HepG2 (cell line): ENCODE data around the gene IGIP. TPM values are rescaled to one million over a fixed set of nuclear protein-coding genes. Genes with fewer than 3 reads are reported as not detected.

Experiments used
- ATAC-seq: fragments of 200-7000 bp; cut with Tn5 transposase; 3 replicates; pipeline ENCODE4 v1.9.1; 2020; ENCODE audit warnings: mild to moderate bottlenecking, moderate library complexity
- BruUV-seq: library from RNA; stranded (reverse); fragments of 400-500 nt; replicated peaks from 2 replicates; lab custom pipeline; 2021; lab: Mats Ljungman, UMichigan
- CTCF ChIA-PET: fragments of 300-600 bp; formaldehyde crosslinking; extraction: SDS; loops from one replicate; lab custom pipeline; 2021; ENCODE audit warnings: low total read pairs, inconsistent platforms, low intra/inter-chr PET ratio; lab: Yijun Ruan, JAX
- POLR2A ChIA-PET: fragments of 350-600 bp; sonication (Branson Sonifier 250); formaldehyde crosslinking; loops from one replicate; lab custom pipeline; 2020; ENCODE audit warnings: antibody characterized with exemption, inconsistent platforms; lab: Yijun Ruan, JAX
- DNase-seq: peaks from one replicate; pipeline ENCODE4 v3.0.0-alpha.2; 2015; ENCODE audit warnings: low spot score
- FAIRE-seq: peaks from 3 replicates; lab custom pipeline; 2011; peaks lifted over from hg19 to GRCh38; lab: Jason Lieb, UNC
- H2AFZ ChIP-seq: one replicate; pipeline ENCODE4 v1.6.1; 2011; ENCODE audit warnings: low read length, inconsistent platforms
- H3K27ac ChIP-seq: fragments of 300-600 bp; 3 replicates; pipeline ENCODE4 v1.8.0; 2011; ENCODE audit warnings: mixed run types, mild to moderate bottlenecking, mixed read lengths, low read length, inconsistent platforms; ENCODE audit not compliant: insufficient read depth; ENCODE audit errors: extremely low read length
- H3K27me3 ChIP-seq, 2 experiments: fragments of 200-600 bp in 1 of 2; 2 replicates in 1 of 2; 3 replicates in 1 of 2; pipeline versions ENCODE4 v1.6.0 to v1.8.0; 2011; ENCODE audit warnings: low read length in 2 of 2, mild to moderate bottlenecking in 2 of 2, moderate library complexity in 2 of 2, inconsistent platforms in 1 of 2; ENCODE audit not compliant: insufficient read depth in 2 of 2, control insufficient read depth in 1 of 2
- H3K36me3 ChIP-seq, 2 experiments: fragments of 200-600 bp in 1 of 2; replicated peaks in 1 of 2; 2 replicates in 1 of 2; 3 replicates in 1 of 2; pipeline versions ENCODE4 v1.5.1 to v1.8.0; 2011; ENCODE audit warnings: low read length in 2 of 2, inconsistent platforms in 1 of 2; ENCODE audit not compliant: insufficient read depth in 2 of 2, control insufficient read depth in 1 of 2
- H3K4me1 ChIP-seq: 2 replicates; pipeline ENCODE4 v1.5.1; 2012; ENCODE audit warnings: low read length, inconsistent platforms; ENCODE audit not compliant: insufficient read depth
- H3K4me2 ChIP-seq: 2 replicates; pipeline ENCODE4 v1.6.0; 2011; ENCODE audit warnings: low read depth, low read length, inconsistent platforms
- H3K4me3 ChIP-seq, 3 experiments: fragments of 200-600 bp in 1 of 3; sonication (generic), shearing (Covaris generic) in 1 of 3; replicated peaks in 1 of 3; 2 replicates each; pipeline ENCODE4 v1.5.1; 2011 to 2016; ENCODE audit warnings: low read length in 3 of 3, inconsistent platforms in 2 of 3, low read depth in 2 of 3, mild to moderate bottlenecking in 2 of 3, control low read depth in 1 of 3, mixed read lengths in 1 of 3; ENCODE audit not compliant: insufficient read depth in 1 of 3
- H3K79me2 ChIP-seq: one replicate; pipeline ENCODE4 v1.6.1; 2011; ENCODE audit warnings: low read length, inconsistent platforms; ENCODE audit not compliant: insufficient read depth
- H3K9ac ChIP-seq: 2 replicates; pipeline ENCODE4 v1.6.0; 2011; ENCODE audit warnings: mild to moderate bottlenecking, low read depth, low read length, inconsistent platforms; ENCODE audit not compliant: insufficient read depth
- H3K9me3 ChIP-seq: 2 replicates; pipeline ENCODE4 v1.5.1; 2012; ENCODE audit warnings: mild to moderate bottlenecking, low read length
- H4K20me1 ChIP-seq: 2 replicates; pipeline ENCODE4 v1.6.0; 2011; ENCODE audit warnings: inconsistent platforms, mild to moderate bottlenecking, low read length, moderate library complexity; ENCODE audit not compliant: insufficient read depth
- CHD4 ChIP-seq: fragments of 200-600 bp; sonication (generic); IDR thresholded peaks from 2 replicates; pipeline ENCODE4 v1.7.0; 2017; ENCODE audit warnings: mild to moderate bottlenecking, low read length, borderline replicate concordance
- GLMP ChIP-seq: sonication (generic); formaldehyde crosslinking; IDR thresholded peaks from 2 replicates; pipeline ENCODE4 v1.9.0; 2021; ENCODE audit warnings: missing genetic modification reagents, mild to moderate bottlenecking, borderline replicate concordance
- KLF12 ChIP-seq: sonication (generic); formaldehyde crosslinking; IDR thresholded peaks from 2 replicates; pipeline ENCODE4 v1.4.0; 2020; ENCODE audit warnings: missing genetic modification reagents, borderline replicate concordance
- NFRKB ChIP-seq: fragments of 450-650 bp; IDR thresholded peaks from 2 replicates; pipeline ENCODE4 v1.6.1; 2017
- NR2C2 ChIP-seq: sonication (generic); formaldehyde crosslinking; IDR thresholded peaks from 2 replicates; pipeline ENCODE4 v1.4.0; 2020; ENCODE audit warnings: missing genetic modification reagents, mild to moderate bottlenecking, moderate library complexity, borderline replicate concordance
- RBFOX2 ChIP-seq: fragments of 200-400 bp; formaldehyde crosslinking; IDR thresholded peaks from 2 replicates; pipeline ENCODE4 v1.6.1; 2017; ENCODE audit warnings: low read depth, mild to moderate bottlenecking, low read length
- STAT5B ChIP-seq: sonication (generic); formaldehyde crosslinking; IDR thresholded peaks from 2 replicates; pipeline ENCODE4 v1.4.0; 2020; ENCODE audit warnings: missing genetic modification reagents
- SUZ12 ChIP-seq: fragments of 150-350 bp; IDR thresholded peaks from 2 replicates; pipeline ENCODE4 v1.6.1; 2014; ENCODE audit warnings: low read depth, low read length
- YEATS2 ChIP-seq: sonication (generic); formaldehyde crosslinking; IDR thresholded peaks from 2 replicates; pipeline ENCODE4 v1.4.0; 2020; ENCODE audit warnings: missing genetic modification reagents, borderline replicate concordance
- ZNF460 ChIP-seq: sonication (generic); formaldehyde crosslinking; IDR thresholded peaks from 2 replicates; pipeline ENCODE4 v1.5.1; 2020; ENCODE audit warnings: missing genetic modification reagents, mild to moderate bottlenecking, borderline replicate concordance
- ZNF503 ChIP-seq: sonication (generic); formaldehyde crosslinking; IDR thresholded peaks from 2 replicates; pipeline ENCODE4 v1.4.0; 2020; ENCODE audit warnings: missing genetic modification reagents
- ZNF512 ChIP-seq: sonication (generic); formaldehyde crosslinking; IDR thresholded peaks from 2 replicates; pipeline ENCODE4 v1.4.0; 2020; ENCODE audit warnings: mild to moderate bottlenecking, missing genetic modification reagents
- ZNF619 ChIP-seq: sonication (generic); formaldehyde crosslinking; IDR thresholded peaks from 2 replicates; pipeline ENCODE4 v1.4.0; 2020; ENCODE audit warnings: mild to moderate bottlenecking, missing genetic modification reagents
- ZNF883 ChIP-seq: sonication (generic); formaldehyde crosslinking; IDR thresholded peaks from 2 replicates; pipeline ENCODE4 v1.5.1; 2020; ENCODE audit warnings: mild to moderate bottlenecking, missing genetic modification reagents; ENCODE audit errors: not compliant biosample characterization
- ZSCAN22 ChIP-seq: sonication (generic); formaldehyde crosslinking; IDR thresholded peaks from 2 replicates; pipeline ENCODE4 v1.4.0; 2020; ENCODE audit warnings: mild to moderate bottlenecking, missing genetic modification reagents
- ZZZ3 ChIP-seq: sonication (generic); formaldehyde crosslinking; IDR thresholded peaks from 2 replicates; pipeline ENCODE4 v1.4.0; 2020; ENCODE audit warnings: missing genetic modification reagents, mild to moderate bottlenecking, borderline replicate concordance
- WGBS: methylation state at CpG from one replicate; pipeline ENCODE4 v1.1.6; 2017; ENCODE audit warnings: low lambda C conversion rate; 5-methylcytosine and 5-hydroxymethylcytosine counted together
- in situ Hi-C: cut with HindIII; loops from 2 replicates; pipeline ENCODE4 v1.10.0; 2017; ENCODE audit warnings: low pct_unique_long_range_greater_than_20kb; ENCODE audit not compliant: extremely low pct_ligation_motif_present
- intact Hi-C: fragments of 100-400 bp; cut with micrococcal nuclease; formaldehyde crosslinking; loops from one replicate; pipeline ENCODE4 v1.10.0; 2022; ENCODE audit not compliant: unreplicated experiment
- polyA plus RNA-seq, 8 experiments: library from polyadenylated mRNA; depleted of rRNA in 3 of 8; stranded (reverse) in 7 of 8; unstranded in 1 of 8; fragments of >200 nt; fragmentation: Illumina TruSeq in 4 of 8; extraction: Trizol in 4 of 8; gene quantifications; 2 replicates each; pipeline versions ENCODE4 v1.2.1 to v1.2.3, GENCODE V29; 2011 to 2016; ENCODE audit warnings: low read depth in 4 of 8, missing spikeins in 1 of 8, mixed read lengths in 1 of 8; ENCODE audit not compliant: insufficient read depth in 1 of 8
- total RNA-seq, 5 experiments: library from RNA; depleted of rRNA; stranded (reverse); fragments of >200 nt; fragmentation: Illumina TruSeq; extraction: Trizol; gene quantifications; 2 replicates each; pipeline ENCODE4 v1.2.3, GENCODE V29; 2016; ENCODE audit warnings: low read depth in 1 of 5

The IGIP gene
- total and polyA plus RNA-seq, 2 of the 13 experiments (the other 11 are each of a cell fraction or from before 2014, with no cell fraction given): 1.7 to 2.1 TPM

- Histone ChIP-seq H3K4me1 (peaks cover 36% of the 10 kb centered on the region), H3K79me2 (no peaks in the 10 kb centered on the region), H3K4me3 (no peak overlapping the region), H3K27me3 (no peaks in the 10 kb centered on the region), H3K9ac (no peak overlapping the region), H3K4me2 (no peak overlapping the region), H3K9me3 (no peaks in the 10 kb centered on the region), H2AFZ (no peak overlapping the region), H3K36me3 (no peaks in the 10 kb centered on the region), H3K27ac (no peak overlapping the region), H4K20me1 (no peaks in the 10 kb centered on the region)
- DNase-seq: no peak
- FAIRE-seq: no peak
- ChIA-PET POLR2A (no interaction called here), CTCF (no interaction called here)
- WGBS: 100% methylated on average over 2 of the region's 2 CpGs
- TF ChIP-seq SUZ12 (no peak), YEATS2 (CRISPR knock-in tag) (no peak), NR2C2 (CRISPR knock-in tag) (no peak), ZNF619 (CRISPR knock-in tag) (no peak), ZNF460 (CRISPR knock-in tag) (no peak), ZSCAN22 (CRISPR knock-in tag) (no peak), ZZZ3 (CRISPR knock-in tag) (no peak), CHD4 (no peak)
- no TSS peak for BruUV-seq
- no peak for ATAC-seq
- in situ Hi-C loops: no loop called here
- intact Hi-C loops: no loop called here
Observed at GRCh38 chr5:140168371-140168770, 42.6 kb downstream of the IGIP start.

GRCh38 chr5:140169410-140169809 lies 43.7 kb downstream of the IGIP start:
- Histone ChIP-seq H2AFZ (no peak overlapping the region), H3K4me2 (no peak overlapping the region), H4K20me1 (no peaks in the 10 kb centered on the region), H3K27ac (no peak overlapping the region), H3K9ac (no peak overlapping the region), H3K4me3 (no peak overlapping the region), H3K79me2 (no peaks in the 10 kb centered on the region), H3K9me3 (no peaks in the 10 kb centered on the region), H3K36me3 (no peaks in the 10 kb centered on the region), H3K4me1 (peaks cover 47% of the 10 kb centered on the region), H3K27me3 (no peaks in the 10 kb centered on the region)
- CTCF ChIA-PET: no interaction called here
- FAIRE-seq: no peak
- no TSS peak for BruUV-seq
- DNase-seq: no peak
- in situ Hi-C loops: no loop called here
- POLR2A ChIA-PET: interaction anchor here (0.7 kb wide), 1 partner anchor 12 kb away, joined by 4 read pairs; no protein-coding TSS in a partner anchor
- intact Hi-C loops: no loop called here
- 100% methylated on average over 1 of the region's 1 CpG for WGBS
- ATAC-seq: peak; percentile 51; the same call in 2 of the 3 replicates
- no peak for TF ChIP-seq NFRKB
- no peak for TF ChIP-seq GLMP
- TF ChIP-seq KLF12 (CRISPR knock-in tag): no peak
- no peak for TF ChIP-seq RBFOX2
- TF ChIP-seq ZNF503 (CRISPR knock-in tag): no peak
- no peak for TF ChIP-seq ZNF512 (CRISPR knock-in tag)
- no peak for TF ChIP-seq STAT5B
- TF ChIP-seq ZNF883 (CRISPR knock-in tag): no peak
